ENCODE results near the gene LIPI. TPM values are rescaled to one million over a fixed set of nuclear protein-coding genes. Genes with fewer than 3 reads are reported as not detected.

Gene LIPI
- total and polyA plus RNA-seq, 2 experiments from 2014 or later, result not detected

DNA sequence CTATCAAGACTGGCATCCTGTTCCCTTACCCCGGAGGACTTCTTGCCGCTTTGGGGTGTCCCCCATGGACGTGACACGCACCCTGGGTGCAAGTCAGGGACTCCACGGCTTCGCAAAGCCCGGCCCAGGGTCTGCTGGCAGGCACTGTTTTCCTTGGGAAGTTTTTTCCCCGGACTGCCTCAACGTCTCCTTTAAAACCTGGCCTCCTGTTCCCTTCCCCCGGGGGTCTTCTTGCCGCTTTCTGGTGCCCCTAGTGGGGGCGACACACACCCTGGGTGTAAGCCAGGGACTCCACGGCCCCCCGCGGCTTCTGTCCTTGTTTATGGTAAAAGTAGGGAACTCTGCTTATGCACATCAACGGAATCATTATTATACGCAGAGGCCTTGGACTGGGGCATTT is 136.6 kb downstream of the LIPI start (continued):
- TF ChIP-seq ZNF114 (CRISPR knock-in tag; IDR thresholded peaks at IDR 0.05), result no peak
- TF ChIP-seq REST (IDR thresholded peaks at IDR 0.05; ENCODE audit: unreplicated experiment), result no peak
- TF ChIP-seq CREB1 (CRISPR knock-in tag; IDR thresholded peaks at IDR 0.05; ENCODE audit: low read depth), result no peak
- TF ChIP-seq, protein P1, sequence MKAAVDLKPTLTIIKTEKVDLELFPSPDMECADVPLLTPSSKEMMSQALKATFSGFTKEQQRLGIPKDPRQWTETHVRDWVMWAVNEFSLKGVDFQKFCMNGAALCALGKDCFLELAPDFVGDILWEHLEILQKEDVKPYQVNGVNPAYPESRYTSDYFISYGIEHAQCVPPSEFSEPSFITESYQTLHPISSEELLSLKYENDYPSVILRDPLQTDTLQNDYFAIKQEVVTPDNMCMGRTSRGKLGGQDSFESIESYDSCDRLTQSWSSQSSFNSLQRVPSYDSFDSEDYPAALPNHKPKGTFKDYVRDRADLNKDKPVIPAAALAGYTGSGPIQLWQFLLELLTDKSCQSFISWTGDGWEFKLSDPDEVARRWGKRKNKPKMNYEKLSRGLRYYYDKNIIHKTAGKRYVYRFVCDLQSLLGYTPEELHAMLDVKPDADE (IDR thresholded peaks at IDR 0.05), result no peak
- no peak for TF ChIP-seq ZNF331 (CRISPR knock-in tag; IDR thresholded peaks at IDR 0.05; ENCODE audit: low read depth)
- TF ChIP-seq POLR2AphosphoS5 (IDR thresholded peaks at IDR 0.05; ENCODE audit: low read depth), result no peak
- no peak for TF ChIP-seq STAT1 (IDR thresholded peaks at IDR 0.05; ENCODE audit: unreplicated experiment)

DNA sequence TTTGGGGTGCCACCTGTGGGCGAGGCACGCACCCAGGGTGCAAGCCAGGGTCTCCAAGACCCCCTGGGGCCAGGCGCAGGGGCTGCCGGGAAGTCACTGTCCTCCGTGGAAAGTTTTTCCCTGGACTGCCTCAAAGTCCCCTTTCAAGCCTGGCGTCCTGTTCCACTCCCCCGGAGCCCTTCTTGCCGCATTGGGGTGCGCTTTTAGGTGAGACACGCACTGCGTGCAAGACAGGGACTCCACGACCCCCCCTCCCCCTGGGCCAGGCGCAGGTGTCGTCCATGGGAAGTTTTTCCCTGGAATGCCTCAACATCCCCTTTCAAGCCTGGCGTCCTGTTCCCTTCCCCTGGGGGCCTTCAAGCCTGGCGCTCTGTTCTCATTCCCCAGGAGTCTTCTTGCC is 137.1 kb downstream of the LIPI start:
- DNase-seq (ENCODE audit: low spot score) (no peak), ATAC-seq (no peak)
- Histone ChIP-seq H3K4me2 (no peak overlapping the region), H2AFZ (no peak overlapping the region), H3K36me3 (ENCODE audit: insufficient read depth) (no peaks in the 10 kb centered on the region), H3K27me3 (ENCODE audit: insufficient read depth) (no peaks in the 10 kb centered on the region), H3K4me3 (no peak overlapping the region), H3K4me1 (ENCODE audit: insufficient read depth) (no peaks in the 10 kb centered on the region), H3K79me2 (replicated peaks; ENCODE audit: insufficient read depth) (no peaks in the 10 kb centered on the region), H4K20me1 (replicated peaks; ENCODE audit: insufficient read depth) (no peaks in the 10 kb centered on the region), H3K9me2 (ENCODE audit: insufficient read depth) (no peaks in the 10 kb centered on the region), H3F3A (replicated peaks; ENCODE audit: low read depth) (no peaks in the 10 kb centered on the region), H3K27ac (ENCODE audit: low read depth) (no peak overlapping the region)
- no peak overlapping the region for H3K4me3 Mint-ChIP-seq
- H3K9me3 Mint-ChIP-seq, result no peaks in the 10 kb centered on the region; the same call in 2 of the 3 replicates
- peaks cover 18% of the 10 kb centered on the region for H3K4me1 Mint-ChIP-seq
- H3K27ac Mint-ChIP-seq, result no peak overlapping the region
- H3K27me3 Mint-ChIP-seq (ENCODE audit: insufficient read depth, low read depth, poor library complexity), result peaks cover 8% of the 10 kb centered on the region
- H3K36me3 Mint-ChIP-seq (ENCODE audit: low read depth), result no peaks in the 10 kb centered on the region
- TF ChIP-seq POLR2AphosphoS5 (IDR thresholded peaks at IDR 0.05; ENCODE audit: low read depth) (no peak), ZNF331 (CRISPR knock-in tag; IDR thresholded peaks at IDR 0.05; ENCODE audit: low read depth) (no peak), EZH2 (IDR thresholded peaks at IDR 0.05; ENCODE audit: low read depth, unreplicated experiment) (no peak), ZNF114 (CRISPR knock-in tag; IDR thresholded peaks at IDR 0.05) (no peak), NANOG (IDR thresholded peaks at IDR 0.05; ENCODE audit: borderline replicate concordance) (no peak), JUNB (IDR thresholded peaks at IDR 0.05; ENCODE audit: unreplicated experiment) (no peak), EZH2phosphoT487 (IDR thresholded peaks at IDR 0.05; ENCODE audit: unreplicated experiment) (no peak), STAT1 (IDR thresholded peaks at IDR 0.05; ENCODE audit: unreplicated experiment) (no peak), CREB1 (CRISPR knock-in tag; IDR thresholded peaks at IDR 0.05; ENCODE audit: low read depth) (no peak)
- TF ChIP-seq, protein P2, sequence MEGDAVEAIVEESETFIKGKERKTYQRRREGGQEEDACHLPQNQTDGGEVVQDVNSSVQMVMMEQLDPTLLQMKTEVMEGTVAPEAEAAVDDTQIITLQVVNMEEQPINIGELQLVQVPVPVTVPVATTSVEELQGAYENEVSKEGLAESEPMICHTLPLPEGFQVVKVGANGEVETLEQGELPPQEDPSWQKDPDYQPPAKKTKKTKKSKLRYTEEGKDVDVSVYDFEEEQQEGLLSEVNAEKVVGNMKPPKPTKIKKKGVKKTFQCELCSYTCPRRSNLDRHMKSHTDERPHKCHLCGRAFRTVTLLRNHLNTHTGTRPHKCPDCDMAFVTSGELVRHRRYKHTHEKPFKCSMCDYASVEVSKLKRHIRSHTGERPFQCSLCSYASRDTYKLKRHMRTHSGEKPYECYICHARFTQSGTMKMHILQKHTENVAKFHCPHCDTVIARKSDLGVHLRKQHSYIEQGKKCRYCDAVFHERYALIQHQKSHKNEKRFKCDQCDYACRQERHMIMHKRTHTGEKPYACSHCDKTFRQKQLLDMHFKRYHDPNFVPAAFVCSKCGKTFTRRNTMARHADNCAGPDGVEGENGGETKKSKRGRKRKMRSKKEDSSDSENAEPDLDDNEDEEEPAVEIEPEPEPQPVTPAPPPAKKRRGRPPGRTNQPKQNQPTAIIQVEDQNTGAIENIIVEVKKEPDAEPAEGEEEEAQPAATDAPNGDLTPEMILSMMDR (conservative IDR thresholded peaks at IDR 0.05; ENCODE audit: low read depth in 2 of 2), result no peak
- TF ChIP-seq, protein P1 (IDR thresholded peaks at IDR 0.05), result no peak

Data from GM23338 (cell line).